HG02840 (cell line): ENCODE results near the gene TRIM14.
"Not testable (repeated sequence)": the region's sequence is repeated elsewhere in the genome, so short reads cannot be mapped to it uniquely, and the experiment has no call there.

Source experiments
- ATAC-seq: cut with Tn5 transposase; IDR thresholded peaks from one replicate; pipeline ENCODE4 v1.9.1; 2021; ENCODE audit warnings: mild to moderate bottlenecking, moderate library complexity, moderate number of reproducible peaks; ENCODE audit not compliant: unreplicated experiment, low FRiP score

TRIM14 gene

DNA sequence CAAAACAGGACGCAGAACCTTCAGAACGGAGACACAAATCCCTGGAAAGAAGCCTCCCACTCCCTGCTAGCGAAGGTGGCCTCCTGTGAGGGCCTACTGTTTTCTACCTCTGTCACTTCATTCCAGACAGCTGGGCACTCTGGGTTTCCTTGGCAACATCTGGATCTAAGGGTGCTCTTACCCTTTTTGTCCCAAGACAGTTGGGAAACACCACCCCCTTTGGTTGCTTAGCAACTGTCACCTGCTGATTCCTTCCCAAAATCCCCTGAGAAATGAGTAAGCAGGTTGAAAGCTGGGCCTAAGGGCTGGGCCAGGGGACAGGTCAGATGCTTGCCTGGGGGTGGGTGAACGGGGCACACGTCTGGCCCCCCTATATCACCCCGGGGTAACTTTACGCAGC lies 33.1 kb downstream of the TRIM14 start:
- no peak for ATAC-seq

DNA sequence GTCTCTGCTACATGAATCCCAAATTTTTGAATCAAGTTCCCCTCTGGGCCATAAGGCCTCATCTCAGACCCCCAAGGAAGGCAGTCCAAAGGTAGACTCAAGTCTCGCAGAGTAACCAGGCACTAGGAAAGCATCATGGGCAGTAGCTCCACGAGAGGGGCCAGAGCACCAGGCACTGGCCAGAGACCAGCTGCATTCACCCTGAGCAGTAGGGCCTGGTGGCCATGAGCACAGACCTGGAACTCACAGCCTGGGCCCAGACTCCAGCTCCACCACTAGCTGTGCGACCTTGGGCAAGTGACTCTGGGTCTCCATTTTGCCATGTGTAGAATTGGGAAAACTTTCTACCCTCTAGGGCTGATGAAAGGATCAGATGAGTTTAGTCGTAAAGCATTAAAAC lies 34.0 kb downstream of the TRIM14 start:
- no peak for ATAC-seq

GRCh38 chr9:98084396-98084795 lies 34.6 kb downstream of the TRIM14 start:
- ATAC-seq: no peak

DNA sequence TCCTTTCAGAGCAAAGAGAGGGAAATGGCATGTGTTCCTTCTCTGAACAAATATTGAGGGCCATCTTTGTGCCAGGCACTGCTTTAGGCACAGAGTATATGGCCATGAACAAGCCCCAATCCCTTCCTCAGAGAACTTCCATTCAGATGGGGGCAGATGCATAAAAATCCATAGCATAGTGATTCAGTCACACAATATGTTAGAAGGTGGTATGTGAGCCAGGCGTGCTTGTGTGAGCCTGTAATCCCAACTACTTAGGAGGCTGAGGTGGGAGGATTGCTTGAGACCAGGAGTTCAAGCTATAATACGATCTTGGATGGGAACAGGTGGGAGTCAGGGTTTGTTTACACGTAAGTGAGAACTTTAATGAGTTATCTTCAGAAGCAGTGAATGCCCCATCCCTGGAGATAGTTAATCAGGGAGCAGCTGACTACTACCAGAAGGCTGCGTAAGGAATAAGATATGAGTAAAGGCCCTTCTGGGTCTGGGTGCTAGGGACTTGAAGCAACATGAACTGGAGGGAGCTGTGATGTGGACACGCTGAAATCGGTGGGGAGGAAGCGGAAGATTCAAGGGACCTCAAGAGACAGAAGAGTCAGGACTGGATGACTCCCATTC lies 35.3 kb downstream of the TRIM14 start:
- ATAC-seq: no peak

- ATAC-seq: no peak
Measured at GRCh38 chr9:98083061-98083501, 35.9 kb downstream of the TRIM14 start.

DNA sequence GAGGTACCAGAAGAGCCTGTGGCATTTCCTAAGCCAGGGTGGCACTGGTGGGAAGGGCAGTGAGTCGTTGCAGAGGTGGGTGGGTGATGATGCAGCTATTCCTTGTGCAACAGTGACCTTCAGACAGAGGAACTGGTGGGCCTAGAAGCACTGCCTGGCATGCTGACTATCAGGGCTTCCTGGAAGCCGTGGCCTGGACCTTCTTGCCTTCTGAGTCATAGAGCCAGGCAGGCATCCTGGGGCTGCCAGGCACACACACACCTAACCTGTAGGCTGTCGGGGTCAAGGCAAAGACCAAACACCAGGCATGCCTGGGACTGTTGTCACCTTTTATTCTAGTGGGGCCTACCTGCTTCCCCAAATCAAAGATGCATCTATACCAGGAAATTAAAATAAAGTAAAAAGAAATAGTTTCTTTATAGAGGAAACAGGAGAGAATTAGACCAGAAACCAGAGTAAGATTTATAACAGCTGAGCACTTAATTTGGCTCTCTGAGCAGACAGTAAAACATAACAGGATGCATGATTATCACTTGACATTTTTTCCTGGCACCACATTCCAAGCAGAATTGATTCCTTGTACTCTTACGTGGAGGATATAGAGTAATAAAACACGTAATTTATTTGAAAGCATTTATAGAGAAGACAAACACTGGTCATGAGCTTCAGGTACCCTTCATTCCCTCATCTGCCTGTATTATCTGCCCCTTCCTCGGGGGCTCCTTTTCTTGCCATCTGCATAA lies 37.4 kb downstream of the TRIM14 start:
- ATAC-seq: no peak

DNA sequence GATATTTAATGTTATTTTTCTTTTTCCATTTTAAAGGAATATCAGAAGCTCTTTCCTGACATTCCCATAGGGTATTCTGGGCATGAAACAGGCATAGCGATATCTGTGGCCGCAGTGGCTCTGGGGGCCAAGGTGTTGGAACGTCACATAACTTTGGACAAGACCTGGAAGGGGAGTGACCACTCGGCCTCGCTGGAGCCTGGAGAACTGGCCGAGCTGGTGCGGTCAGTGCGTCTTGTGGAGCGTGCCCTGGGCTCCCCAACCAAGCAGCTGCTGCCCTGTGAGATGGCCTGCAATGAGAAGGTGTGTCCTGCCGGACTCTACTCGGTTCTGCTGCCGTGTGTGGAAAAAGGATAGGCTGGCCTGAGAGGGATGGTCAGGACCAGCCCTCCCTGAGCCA lies 38.2 kb downstream of the TRIM14 start:
- ATAC-seq: no peak

DNA sequence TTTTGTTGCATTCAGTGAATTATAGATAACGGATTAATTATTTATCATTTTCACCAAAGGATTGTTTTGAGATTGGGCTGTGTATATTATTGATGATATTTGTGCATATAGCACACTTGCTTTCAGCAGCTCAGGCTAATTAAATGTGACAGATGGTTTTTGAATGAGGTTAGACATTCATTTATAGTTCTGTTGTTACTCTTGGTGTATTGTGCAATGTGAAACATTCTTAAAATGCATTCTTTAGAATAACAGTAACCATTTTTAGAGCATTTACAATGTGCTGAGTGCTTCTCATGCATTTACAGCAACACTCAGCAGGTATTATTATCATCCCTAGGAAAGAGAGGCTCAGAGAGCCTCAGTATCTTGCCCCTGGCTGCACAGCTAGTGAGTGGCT lies 38.7 kb downstream of the TRIM14 start:
- no peak for ATAC-seq

DNA sequence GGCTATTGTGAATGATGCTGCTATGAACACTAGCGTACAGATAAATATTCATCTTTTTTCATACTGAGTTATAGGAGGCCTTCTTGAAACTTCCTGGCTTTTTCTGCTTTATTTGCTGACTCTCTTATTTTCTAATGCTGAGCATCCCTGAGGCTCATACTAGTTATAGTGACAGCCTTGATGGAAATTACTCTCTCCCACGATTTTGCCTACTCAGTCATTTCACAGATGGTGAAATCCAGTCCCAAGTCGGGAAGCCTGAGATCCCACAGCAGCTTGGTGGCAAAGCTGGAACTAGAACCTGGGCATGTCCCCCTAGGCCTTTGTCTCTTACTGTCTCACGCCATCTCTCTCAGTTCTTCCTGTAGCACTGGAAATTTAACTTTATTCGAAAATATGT lies 40.1 kb downstream of the TRIM14 start:
- no peak for ATAC-seq

- not testable (repeated sequence) for ATAC-seq
Measured at GRCh38 chr9:98076514-98076890, 42.5 kb downstream of the TRIM14 start.

DNA sequence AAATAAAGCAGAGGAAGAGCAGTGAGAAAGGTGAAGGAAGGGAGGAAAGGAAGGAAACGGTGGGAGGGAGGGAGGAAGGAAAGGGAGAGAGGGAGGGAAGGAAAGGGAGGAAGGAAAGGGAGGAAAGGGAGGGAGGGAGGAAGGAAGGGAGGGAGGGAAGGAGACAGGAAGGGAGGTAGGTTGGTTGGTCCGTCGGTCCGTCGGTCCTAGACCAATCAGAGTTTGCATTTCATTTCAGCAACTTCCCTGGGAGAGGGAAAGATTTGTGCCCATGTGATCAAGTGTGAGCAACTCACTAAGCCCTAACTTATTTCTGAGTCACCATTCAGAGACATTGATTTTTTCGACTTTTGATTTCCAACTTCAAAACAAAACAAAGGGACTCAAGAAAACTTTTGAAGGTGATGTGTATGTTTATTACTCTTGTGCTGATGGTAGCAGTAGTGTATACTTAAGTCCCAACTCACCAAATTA lies 43.7 kb downstream of the TRIM14 start:
- ATAC-seq: no peak

DNA sequence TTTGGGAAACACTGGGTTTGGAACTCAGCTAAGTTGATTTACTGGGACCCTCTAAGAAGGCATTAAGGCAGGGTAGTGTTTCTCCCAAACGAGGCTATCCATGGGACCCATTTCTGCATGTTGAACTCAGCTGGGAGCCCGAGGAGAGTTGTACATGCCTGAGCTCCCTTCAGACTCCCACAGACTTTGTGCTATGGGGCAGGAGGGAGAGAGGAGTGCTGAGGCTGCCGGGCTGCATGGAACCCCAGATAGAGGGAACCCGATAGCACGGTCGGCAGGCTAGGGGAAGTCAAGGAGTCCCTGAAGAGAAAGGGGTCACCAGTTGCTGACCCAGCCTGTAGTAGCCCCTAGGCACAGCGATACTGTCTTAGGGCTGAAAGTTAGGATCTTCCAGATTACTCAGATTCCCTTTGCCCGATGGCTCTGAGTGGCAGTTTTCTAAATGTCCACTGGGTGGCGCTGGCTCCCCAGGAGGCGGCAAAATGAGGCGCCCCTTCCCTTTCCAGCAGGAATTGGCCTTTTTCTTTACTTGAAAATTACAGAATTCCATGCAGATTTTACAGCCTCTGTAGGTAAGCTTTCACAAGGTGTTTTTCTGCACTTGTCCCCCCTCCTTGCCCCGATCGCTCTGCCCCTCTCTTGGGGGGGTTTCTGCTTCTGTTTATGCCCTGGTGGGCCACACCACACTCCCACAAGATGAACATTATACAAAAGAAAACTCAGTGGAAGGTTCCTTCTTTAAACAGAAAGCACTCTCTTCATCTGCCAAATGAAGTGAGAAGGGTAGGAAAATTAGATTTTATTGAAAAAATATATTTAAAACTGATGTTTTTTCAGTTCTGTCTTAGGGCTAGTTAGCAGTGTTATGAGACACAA lies 44.7 kb downstream of the TRIM14 start:
- no peak for ATAC-seq

DNA sequence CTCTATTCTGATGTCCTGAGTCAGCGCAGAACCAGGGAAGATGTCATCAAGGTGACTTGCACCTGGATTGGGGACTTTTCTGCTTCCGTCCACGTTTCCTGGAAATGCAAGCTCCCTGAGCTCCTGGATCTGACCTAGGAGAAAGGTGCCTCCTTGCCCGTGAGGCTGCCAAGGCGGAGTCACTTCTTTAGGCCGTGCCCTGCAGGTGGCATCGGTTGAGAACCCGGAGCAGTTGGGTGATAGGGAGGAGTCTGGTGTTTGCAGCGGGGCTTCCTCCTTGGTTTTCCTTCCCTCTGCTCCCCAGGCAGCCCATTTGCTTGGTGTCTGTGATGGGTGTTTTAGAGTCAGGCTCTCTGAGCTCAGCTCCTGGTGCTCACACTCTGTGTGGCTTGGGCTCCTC lies 47.3 kb downstream of the TRIM14 start:
- ATAC-seq: no peak

- ATAC-seq: no peak
Measured at GRCh38 chr9:98070704-98071103, 48.3 kb downstream of the TRIM14 start.

DNA sequence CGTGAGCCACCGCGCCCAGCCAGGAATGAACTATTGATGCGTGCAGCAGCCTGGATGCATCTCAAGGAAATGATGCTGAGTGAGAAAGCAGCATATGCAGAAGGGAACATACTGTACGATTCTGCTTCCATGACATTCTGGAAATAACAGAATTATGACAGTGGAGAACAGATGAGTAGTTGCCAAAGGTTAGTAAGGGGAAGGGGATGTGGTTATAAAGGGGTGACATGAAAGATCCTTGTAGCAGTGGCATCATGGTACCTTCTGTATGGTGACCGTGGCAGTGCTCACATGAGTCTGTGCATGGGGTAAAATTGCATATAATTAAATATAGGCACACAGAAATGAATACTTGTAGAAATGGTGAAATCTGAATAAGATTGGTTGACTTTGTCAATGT lies 49.5 kb downstream of the TRIM14 start:
- ATAC-seq: no peak

DNA sequence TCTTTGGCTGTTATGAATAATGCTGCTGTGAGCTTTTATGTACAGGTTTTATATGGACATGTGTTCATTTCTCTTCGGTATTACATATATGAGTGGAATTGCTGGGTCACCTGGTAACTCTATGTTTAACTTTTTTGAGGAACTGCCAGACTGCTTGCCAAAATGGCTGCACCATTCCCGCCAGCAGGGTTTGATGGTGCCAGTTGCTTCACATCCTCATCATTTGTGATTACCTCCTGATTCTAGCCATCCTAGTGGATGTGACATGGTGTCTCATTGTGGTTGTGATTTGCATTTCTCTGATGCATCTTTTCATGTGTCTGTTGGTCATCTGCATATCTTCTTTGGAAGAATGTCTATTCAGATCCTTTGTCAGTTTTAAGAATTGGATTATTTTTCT lies 51.8 kb downstream of the TRIM14 start:
- ATAC-seq: no peak

GRCh38 chr9:98066235-98066634 lies 52.8 kb downstream of the TRIM14 start:
- ATAC-seq: no peak

- no peak for ATAC-seq
Measured at GRCh38 chr9:98064623-98065392, 54.2 kb downstream of the TRIM14 start.

GRCh38 chr9:98062161-98062560 lies 56.9 kb downstream of the TRIM14 start:
- no peak for ATAC-seq

DNA sequence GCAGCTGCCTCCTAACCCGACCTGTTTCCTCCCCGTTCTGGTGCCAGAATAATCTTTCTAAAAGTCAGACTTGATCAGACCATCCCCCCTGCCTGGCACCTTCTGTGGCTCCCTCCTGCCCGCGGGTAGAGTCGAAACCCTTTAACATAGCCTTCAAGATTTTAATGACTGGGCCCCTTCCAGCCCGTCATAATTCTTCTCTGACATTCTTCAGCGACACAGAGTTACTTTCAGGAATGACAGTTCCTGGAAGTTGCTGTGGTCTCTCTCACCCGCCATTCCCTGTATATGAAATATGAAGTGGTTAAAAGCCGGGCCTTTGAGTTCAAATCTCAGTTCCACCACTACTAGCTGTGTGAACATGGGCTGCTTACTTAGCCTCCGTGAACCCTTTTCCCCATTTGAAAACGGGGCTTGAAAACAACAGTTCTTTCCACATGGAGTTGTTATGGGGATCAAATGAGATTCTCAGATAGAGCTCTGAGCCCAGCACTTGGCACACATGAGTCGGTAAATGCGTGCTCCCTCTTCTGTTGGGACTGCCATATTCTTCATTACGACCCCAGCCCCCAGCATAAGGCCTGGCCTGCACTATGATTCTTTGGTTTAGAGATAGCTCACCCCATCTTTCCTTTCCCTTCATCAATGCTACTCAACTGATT lies 61.8 kb downstream of the TRIM14 start:
- no peak for ATAC-seq
